Stimulated activated CD4-positive, alpha-beta T cell treated with anti-CD3 and anti-CD28 coated beads, Interleukin-15, amount 100 ng/mL, for 1 hour (primary cell): ENCODE results near the gene RFX8.
"Not testable (repeated sequence)": the region's sequence is repeated elsewhere in the genome, so short reads cannot be mapped to it uniquely, and the experiment has no call there.

Source experiments
- DNase-seq, 2 donors: peaks; one replicate each; pipeline ENCODE4 v3.0.0-alpha.2; 2020; ENCODE audit warnings: low read depth in 1 of 2, low spot score in 1 of 2

The RFX8 gene

DNA sequence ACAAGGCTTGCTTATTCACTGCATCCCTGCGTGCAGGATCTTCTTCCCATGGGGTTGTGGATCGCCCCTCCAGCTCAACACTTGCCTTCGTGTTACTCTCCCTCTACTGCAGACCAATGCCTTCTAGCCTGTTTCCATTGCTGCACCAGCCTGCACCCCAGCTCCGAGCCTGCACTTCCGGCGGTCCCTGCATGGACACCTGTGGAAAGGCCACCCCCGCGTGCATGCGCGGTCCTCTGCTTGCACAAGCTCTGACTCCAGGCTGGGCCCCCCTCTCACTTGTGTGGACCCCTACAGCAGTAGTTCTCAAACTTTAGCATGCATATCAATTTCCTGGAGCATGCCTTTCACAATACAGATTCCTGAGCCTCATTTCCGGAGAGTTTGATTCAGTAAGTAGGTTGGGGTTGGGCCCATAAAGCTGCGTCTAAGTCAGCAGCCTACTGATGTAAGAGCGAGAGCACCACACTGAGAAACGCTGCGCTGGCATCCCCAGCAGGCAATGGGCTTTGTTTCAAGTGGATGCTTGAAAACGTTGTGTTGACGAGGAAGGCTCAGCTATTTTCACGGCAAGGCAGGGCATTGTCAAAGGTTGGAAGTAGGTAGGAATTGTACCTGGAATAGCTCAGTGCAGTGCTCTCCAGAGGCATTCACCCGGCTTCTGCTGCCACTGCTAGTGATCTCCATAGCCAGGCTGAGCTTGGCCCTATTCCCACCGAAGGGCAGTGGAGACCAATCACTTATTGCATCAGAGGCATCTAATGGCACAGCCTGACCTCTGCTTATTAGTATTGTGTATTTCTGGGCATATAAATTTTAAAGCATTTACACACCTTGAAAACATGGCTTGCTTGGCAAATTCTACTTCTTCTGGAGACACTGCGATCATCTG lies 120.2 kb downstream of the RFX8 start:
- no peak for DNase-seq

- not testable (repeated sequence) for DNase-seq
These were observed 122.3 kb downstream of the RFX8 start for GRCh38 chr2:101352631-101353030.

- no peak for DNase-seq
These were observed 123.7 kb downstream of the RFX8 start for GRCh38 chr2:101351207-101351606.

- no peak for DNase-seq
These were observed 124.8 kb downstream of the RFX8 start for GRCh38 chr2:101349893-101350662.

GRCh38 chr2:101348883-101349282 lies 126.0 kb downstream of the RFX8 start:
- DNase-seq = no peak
